ENCODE results near the gene SLC43A3.

- TF ChIP-seq CTCF (IDR thresholded peaks at IDR 0.05; ENCODE audit: low read depth, low read length) (no peak), EZH2phosphoT487 (IDR thresholded peaks at IDR 0.05; ENCODE audit: low read depth) (no peak)
These were observed 17.6 kb upstream of the SLC43A3 start for GRCh38 chr11:57444362-57445121.

Measured in OCI-LY3 (cell line).